K562 (cell line): ENCODE data around the gene TXNRD1.

Experiments used
- ARNT ChIP-seq, 2 experiments: fragments of 450-650 bp; IDR thresholded peaks; 2 replicates each; pipeline ENCODE4 v1.6.1; 2016; ENCODE audit warnings: mild to moderate bottlenecking in 1 of 2
- CTCF ChIP-seq, 3 experiments: IDR thresholded peaks in 2 of 3; conservative IDR thresholded peaks in 1 of 3; 2 replicates each; pipeline ENCODE4 v1.5.1; 2011 to 2012; ENCODE audit warnings: low read length in 3 of 3, mild to moderate bottlenecking in 3 of 3, control low read depth in 2 of 3, improper control_type of control experiment in 1 of 3, inconsistent platforms in 1 of 3, low read depth in 1 of 3, mixed read lengths in 1 of 3, moderate library complexity in 1 of 3; ENCODE audit not compliant: insufficient read depth in 2 of 3
- ELF4 ChIP-seq: fragments of 450-650 bp; formaldehyde crosslinking; IDR thresholded peaks from 2 replicates; pipeline ENCODE4 v1.4.0; 2022; ENCODE audit warnings: missing genetic modification characterization
- ESRRB ChIP-seq: fragments of 250-450 bp; sonication (Bioruptor Pico); IDR thresholded peaks from 2 replicates; pipeline ENCODE4 v1.5.0; 2020; ENCODE audit warnings: mild to moderate bottlenecking, moderate library complexity, borderline replicate concordance
- MAFK ChIP-seq: IDR thresholded peaks from 2 replicates; pipeline ENCODE4 v1.6.1; 2011; ENCODE audit warnings: low read length, improper control_type of control experiment
- MAZ ChIP-seq, 2 experiments: fragments of 450-650 bp in 1 of 2; sonication (generic) in 1 of 2; formaldehyde crosslinking; IDR thresholded peaks in 1 of 2; conservative IDR thresholded peaks in 1 of 2; 2 replicates each; pipeline versions ENCODE4 v1.4.0 to v1.5.0; 2020; ENCODE audit warnings: mild to moderate bottlenecking in 1 of 2, missing genetic modification reagents in 1 of 2
- NR2C2 ChIP-seq, 2 experiments: fragments of 200-800 bp in 1 of 2; sonication (Bioruptor generic) in 1 of 2; sonication (generic) in 1 of 2; formaldehyde crosslinking in 1 of 2; IDR thresholded peaks; 2 replicates each; pipeline versions ENCODE4 v1.6.1 to v1.8.0; 2016 to 2022; ENCODE audit warnings: mild to moderate bottlenecking in 1 of 2, missing compliant biosample characterization in 1 of 2, missing genetic modification characterization in 1 of 2, missing genetic modification reagents in 1 of 2
- RCOR1 ChIP-seq, 2 experiments: IDR thresholded peaks; 2 replicates each; pipeline ENCODE4 v1.6.1; 2012; ENCODE audit warnings: low read depth in 2 of 2, low read length in 2 of 2, borderline replicate concordance in 1 of 2, improper control_type of control experiment in 1 of 2
- REST ChIP-seq, 2 experiments: fragments of 450-650 bp; formaldehyde crosslinking in 1 of 2; IDR thresholded peaks; 2 replicates each; pipeline versions ENCODE4 v1.4.0 to v1.6.1; 2014 to 2020; ENCODE audit warnings: mild to moderate bottlenecking in 2 of 2, borderline replicate concordance in 1 of 2, low read depth in 1 of 2
- SRSF7 ChIP-seq: fragments of 200-400 bp; formaldehyde crosslinking; optimal IDR thresholded peaks from 2 replicates; pipeline ENCODE3; 2017; ENCODE audit warnings: mild to moderate bottlenecking, low read depth, low read length
- TOE1 ChIP-seq, 2 experiments: fragments of 450-650 bp in 1 of 2; sonication (generic) in 1 of 2; formaldehyde crosslinking in 1 of 2; IDR thresholded peaks; 2 replicates each; pipeline versions ENCODE4 v1.7.1 to v1.8.0; 2016 to 2022; ENCODE audit warnings: borderline replicate concordance in 2 of 2, mild to moderate bottlenecking in 2 of 2, antibody characterized with exemption in 1 of 2, inconsistent platforms in 1 of 2, low read depth in 1 of 2, missing genetic modification reagents in 1 of 2, moderate library complexity in 1 of 2
- ZBED1 ChIP-seq: IDR thresholded peaks from 2 replicates; pipeline ENCODE4 v1.6.1; 2014
- ZNF224 ChIP-seq: sonication (generic); formaldehyde crosslinking; IDR thresholded peaks from 2 replicates; pipeline ENCODE4 v1.8.0; 2022; ENCODE audit warnings: mild to moderate bottlenecking, missing genetic modification reagents
- ZNF311 ChIP-seq: fragments of 250-450 bp; sonication (Bioruptor Pico); IDR thresholded peaks from 2 replicates; pipeline ENCODE4 v1.4.0; 2020; ENCODE audit warnings: mild to moderate bottlenecking, moderate library complexity

GRCh38 chr12:104348283-104348993 lies 132.9 kb downstream of the TXNRD1 start:
- no peak for TF ChIP-seq SRSF7
- TF ChIP-seq NR2C2 (CRISPR knock-in tag; IDR thresholded peaks at IDR 0.05), result no peak
- no peak for TF ChIP-seq NR2C2 (tag; IDR thresholded peaks at IDR 0.05)
- no peak for TF ChIP-seq CTCF (IDR thresholded peaks at IDR 0.05 in 2 of 3, conservative IDR thresholded peaks at IDR 0.05 in 1 of 3; ENCODE audit: insufficient read depth in 2 of 3, low read depth in 1 of 3, low read length in 3 of 3)
- no peak for TF ChIP-seq RCOR1 (IDR thresholded peaks at IDR 0.05; ENCODE audit: borderline replicate concordance in 1 of 2, low read depth in 2 of 2, low read length in 2 of 2)
- no peak for TF ChIP-seq TOE1 (IDR thresholded peaks at IDR 0.05; ENCODE audit: borderline replicate concordance)
- no peak for TF ChIP-seq TOE1 (CRISPR knock-in tag; IDR thresholded peaks at IDR 0.05; ENCODE audit: borderline replicate concordance, low read depth)
- TF ChIP-seq MAFK, result no peak
- no peak for TF ChIP-seq ELF4 (CRISPR knock-in tag)
- no peak for TF ChIP-seq ZBED1
- TF ChIP-seq ZNF311, result no peak
- no peak for TF ChIP-seq REST (IDR thresholded peaks at IDR 0.05; ENCODE audit: borderline replicate concordance)
- TF ChIP-seq REST (CRISPR knock-in tag; IDR thresholded peaks at IDR 0.05; ENCODE audit: low read depth), result no peak
- no peak for TF ChIP-seq MAZ (CRISPR knock-in tag; conservative IDR thresholded peaks at IDR 0.05 in 1 of 2, IDR thresholded peaks at IDR 0.05 in 1 of 2)
- no peak for TF ChIP-seq ZNF224 (CRISPR knock-in tag)
- TF ChIP-seq ARNT (IDR thresholded peaks at IDR 0.05), result no peak
- no peak for TF ChIP-seq ESRRB (CRISPR knock-in tag)
